Activated CD4-positive, alpha-beta T cell treated with anti-CD3 and anti-CD28 coated beads for 1 hour (primary cell): ENCODE results near the gene ZMYND12.

Experiments
- DNase-seq: peaks from one replicate; pipeline ENCODE4 v3.0.0-alpha.2; 2020

Gene ZMYND12

DNA sequence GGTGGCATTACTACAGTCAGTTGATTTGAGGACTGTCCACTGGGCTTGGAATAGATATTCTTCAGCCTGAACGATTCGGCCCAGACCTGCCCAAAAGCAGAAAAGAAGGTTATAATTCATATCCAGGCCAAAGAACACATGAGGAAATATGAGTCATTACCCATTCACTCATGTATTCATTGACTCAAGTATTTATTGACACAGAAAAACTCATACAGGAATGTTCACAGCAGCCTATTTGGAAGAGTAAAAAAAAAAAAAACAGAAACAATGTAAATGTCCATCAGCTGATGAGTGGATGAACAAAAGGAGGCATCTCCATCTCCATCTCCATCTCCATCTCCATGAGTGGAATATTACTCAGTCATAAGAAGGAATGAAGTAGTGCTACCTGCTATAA, 15.9 kb downstream of the ZMYND12 start:
- DNase-seq, result no peak

DNA sequence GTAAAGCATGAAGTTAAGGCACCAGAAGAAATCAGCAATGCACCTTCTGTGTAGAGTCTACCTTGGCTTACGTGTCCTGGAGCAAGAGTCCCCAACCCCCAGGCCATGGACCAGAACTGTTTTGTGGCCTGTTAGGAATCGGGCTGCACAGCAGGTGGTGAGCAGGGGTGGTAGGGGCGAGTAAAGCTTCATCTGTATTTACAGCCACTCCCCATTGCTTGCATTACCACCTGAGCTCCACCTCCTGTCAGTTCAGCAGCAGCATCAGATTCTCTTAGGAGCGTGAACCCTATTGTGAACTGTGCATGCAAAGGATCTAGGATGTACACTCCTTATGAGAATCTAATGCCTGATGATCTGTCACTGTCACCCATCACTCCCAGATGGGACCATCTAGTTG, 21.5 kb downstream of the ZMYND12 start:
- DNase-seq, result no peak

GRCh38 chr1:42433369-42433768, 22.5 kb downstream of the ZMYND12 start:
- DNase-seq, result no peak

- DNase-seq, result no peak
These were observed 23.1 kb downstream of the ZMYND12 start for GRCh38 chr1:42432714-42433113.

- DNase-seq, result no peak
These were observed 24.3 kb downstream of the ZMYND12 start for GRCh38 chr1:42431514-42431913.

DNA sequence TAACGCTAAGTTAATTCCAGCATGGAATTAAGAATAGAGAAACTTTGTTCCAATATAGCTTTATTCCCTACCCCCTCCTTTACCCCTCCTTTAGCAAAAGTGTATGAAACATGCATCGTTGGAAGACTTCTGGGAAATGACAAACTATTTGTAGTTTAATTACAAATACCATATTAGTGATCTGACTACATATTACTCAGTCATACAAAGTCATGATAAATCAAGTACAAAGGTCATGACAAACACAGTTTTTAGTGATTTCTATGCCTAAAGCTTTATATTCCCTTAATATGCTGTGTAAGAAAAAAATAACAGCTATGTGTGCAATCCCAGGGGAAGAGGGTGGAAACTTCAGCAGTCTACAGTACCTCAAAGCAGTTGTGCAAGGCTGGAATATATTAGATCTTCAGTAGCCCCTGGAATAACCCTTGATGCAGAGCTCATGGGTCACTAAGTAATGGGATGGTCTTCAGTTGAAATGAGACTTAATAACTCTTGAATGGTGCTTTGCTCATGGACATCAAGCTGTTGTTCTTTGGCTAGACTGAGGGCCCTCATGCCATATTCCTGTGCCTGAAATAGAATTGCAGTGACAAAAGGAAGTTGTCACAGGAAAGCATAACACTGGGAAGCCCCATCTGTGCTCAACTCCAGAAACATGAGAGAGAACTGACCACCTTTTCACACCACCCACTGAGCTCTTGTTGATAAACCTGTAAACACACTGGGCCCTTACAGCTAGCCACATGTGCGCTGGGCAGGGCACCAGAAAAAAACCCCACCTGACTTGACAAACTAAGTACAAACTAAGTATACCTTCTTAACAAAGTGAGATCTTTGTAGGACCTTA, 25.3 kb downstream of the ZMYND12 start:
- no peak for DNase-seq

GRCh38 chr1:42429603-42430002, 26.2 kb downstream of the ZMYND12 start:
- DNase-seq, result no peak

DNA sequence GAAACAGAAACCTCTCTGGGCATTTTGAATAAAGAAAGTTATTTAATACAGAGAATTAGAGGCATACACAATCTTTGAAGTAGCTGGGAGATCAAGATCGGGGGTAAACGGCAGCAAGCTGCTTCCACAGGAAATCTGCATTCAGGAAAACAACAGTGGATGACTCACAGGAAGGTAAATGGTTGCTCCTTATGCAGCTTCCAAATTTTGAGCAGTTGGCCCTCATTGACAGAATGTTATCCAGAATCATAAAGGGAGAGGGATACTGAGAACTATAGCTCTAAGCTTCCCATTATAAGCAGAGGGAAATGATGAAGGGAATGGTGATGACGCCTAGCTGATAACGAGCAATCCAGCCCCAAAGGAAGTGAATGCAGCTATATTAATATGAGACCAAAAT, 28.6 kb downstream of the ZMYND12 start:
- DNase-seq, result no peak

GRCh38 chr1:42424201-42424600, 31.6 kb downstream of the ZMYND12 start:
- no peak for DNase-seq

- DNase-seq, result no peak
These were observed 32.1 kb downstream of the ZMYND12 start for GRCh38 chr1:42423681-42424080.

DNA sequence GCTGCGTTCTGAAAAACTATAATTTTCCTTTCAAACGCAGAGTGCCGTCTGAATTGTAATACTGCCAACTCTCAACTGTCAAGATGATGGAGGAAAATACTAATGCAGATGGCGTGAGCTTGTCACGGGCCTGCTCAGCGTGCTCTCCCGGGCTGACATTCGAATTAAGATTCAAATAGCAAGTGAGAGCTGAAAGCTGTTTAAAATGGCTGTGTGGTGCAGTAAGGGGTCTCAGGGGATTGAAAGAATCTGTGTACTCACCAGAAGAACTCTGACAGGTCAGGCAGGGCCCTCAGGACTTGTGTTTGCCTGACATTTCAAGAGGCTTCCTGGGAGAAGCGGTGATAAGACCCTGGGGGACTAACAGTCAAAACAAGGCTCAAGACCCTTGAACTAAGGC, 33.1 kb downstream of the ZMYND12 start:
- no peak for DNase-seq

DNA sequence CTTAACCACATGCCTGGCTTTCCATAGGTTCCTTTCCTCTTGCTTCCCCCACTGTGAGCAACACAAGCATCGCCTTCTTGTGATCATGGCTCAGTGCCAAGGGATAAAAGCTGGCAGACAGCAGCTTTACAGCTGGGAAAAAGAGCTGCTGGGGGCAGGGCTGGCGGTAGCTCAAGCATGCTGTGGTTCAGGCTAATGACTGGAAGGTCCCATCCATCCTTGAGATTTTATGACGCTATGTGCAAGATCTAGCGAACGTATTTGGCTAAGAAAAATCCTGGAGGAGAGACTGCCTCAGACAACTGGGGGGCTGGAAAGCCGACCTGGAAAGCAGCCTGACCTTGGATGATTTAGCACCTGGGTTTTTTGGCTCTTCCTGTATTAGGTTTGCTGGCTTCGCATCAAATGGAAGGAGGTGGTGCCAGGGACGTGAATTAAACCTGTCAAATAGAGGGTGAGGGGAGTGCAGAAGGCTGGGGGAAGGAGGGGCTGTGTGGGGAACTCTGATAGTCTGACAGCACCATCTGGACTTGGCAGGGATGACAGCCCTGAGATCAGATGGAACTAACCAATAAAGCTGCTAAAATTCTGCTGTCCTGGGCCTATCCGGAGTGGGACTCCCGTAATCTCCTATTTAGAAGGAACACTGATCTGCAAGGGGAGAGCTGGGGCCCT, 34.8 kb downstream of the ZMYND12 start:
- DNase-seq, result no peak

DNA sequence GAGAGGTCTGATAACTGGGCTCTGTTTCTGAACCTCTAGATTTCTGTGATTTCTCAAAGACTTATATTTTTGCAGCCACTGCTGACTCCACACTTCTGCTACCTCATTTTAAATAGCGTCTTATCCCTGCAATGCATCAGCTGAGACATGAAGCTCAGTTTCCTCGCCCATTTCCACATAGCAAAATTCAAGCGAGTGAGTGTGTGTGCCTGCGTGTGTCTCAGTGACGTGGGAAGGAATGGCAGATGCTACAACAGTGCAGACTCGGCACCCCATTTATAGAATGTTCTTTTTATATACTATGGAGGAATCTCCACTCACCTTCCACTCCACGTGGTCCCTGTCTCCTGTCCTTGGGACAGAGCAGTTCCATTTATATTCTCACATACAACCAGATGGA, 35.7 kb downstream of the ZMYND12 start:
- DNase-seq, result no peak

DNA sequence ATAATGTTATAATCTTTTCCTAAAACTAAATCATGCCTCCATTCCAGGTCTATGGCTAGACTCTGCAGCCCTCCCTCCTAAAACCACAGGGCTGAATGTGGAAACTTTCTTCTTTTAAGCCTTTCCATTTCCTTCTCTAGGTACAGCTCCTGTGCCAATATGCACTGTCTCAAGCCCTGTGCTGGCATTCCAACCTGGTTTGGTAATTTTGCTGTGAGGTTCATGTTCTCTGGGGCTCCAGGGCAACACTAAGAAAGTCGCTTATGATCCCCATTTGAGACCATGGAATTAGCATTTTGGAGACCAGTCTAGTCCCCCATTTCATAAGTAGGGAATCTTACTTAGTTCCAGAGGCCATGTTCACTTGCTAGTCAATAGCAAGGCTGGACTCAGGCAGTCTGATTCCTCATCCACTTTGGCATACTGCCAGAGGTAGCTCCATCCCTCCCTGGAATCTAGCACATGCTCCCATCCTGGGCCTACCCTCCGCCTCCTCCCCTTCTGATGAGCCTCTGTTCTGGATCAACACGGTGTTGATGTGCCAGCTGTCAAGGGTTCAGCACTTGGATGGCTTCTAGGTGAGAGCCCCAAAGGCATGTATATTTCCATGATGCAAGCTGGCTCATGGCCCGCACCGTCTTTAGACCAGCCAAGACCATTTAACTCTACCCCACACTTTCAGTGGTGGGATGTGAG, 36.5 kb downstream of the ZMYND12 start:
- DNase-seq, result no peak

- DNase-seq, result no peak
These were observed 37.3 kb downstream of the ZMYND12 start for GRCh38 chr1:42418516-42418915.

DNA sequence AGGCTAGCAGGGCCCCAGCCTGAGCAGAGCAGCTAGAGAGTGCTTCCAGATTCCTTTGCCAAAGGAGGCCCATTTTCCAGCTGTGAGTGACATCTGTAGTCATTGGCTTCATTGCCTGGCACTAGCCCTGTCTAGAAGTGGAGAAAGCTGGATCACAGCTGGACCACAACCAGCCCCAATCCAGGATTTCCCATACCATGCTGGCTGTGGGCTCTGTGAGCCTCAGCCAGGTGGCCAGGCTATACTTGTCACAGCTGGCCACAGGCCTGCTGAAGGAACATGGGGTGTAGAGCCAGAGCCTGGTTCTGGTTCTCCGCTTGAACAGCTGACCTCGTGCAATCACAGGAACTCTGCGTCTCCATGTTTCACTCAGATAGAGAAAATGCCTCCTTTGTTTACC, 38.7 kb downstream of the ZMYND12 start:
- no peak for DNase-seq

- DNase-seq, result no peak
These were observed 41.0 kb downstream of the ZMYND12 start for GRCh38 chr1:42414551-42415496.

DNA sequence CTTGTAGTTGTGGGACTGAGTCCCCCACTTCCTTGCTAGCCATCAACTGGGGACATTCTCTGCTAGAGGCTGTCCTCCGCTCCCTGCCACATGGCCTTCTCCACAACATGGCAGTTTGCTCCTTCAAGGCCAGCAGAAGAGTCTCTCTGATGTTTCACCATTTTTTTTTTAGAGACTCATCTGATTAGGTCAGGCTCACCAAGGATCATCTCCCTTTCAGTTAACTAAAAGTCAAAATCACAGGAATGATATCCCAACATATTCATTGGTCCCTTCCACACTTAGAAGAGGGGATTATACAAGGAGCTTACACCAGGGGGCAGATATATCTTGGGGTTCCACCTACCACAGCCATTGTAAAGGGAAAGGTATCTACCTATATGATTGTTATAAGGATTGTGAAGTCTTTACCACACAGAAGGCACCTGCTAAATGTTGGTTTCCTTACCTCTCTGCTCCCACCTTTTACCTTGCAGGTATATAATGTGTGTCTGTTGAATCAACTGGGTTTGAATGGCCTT, 51.9 kb downstream of the ZMYND12 start:
- no peak for DNase-seq

DNA sequence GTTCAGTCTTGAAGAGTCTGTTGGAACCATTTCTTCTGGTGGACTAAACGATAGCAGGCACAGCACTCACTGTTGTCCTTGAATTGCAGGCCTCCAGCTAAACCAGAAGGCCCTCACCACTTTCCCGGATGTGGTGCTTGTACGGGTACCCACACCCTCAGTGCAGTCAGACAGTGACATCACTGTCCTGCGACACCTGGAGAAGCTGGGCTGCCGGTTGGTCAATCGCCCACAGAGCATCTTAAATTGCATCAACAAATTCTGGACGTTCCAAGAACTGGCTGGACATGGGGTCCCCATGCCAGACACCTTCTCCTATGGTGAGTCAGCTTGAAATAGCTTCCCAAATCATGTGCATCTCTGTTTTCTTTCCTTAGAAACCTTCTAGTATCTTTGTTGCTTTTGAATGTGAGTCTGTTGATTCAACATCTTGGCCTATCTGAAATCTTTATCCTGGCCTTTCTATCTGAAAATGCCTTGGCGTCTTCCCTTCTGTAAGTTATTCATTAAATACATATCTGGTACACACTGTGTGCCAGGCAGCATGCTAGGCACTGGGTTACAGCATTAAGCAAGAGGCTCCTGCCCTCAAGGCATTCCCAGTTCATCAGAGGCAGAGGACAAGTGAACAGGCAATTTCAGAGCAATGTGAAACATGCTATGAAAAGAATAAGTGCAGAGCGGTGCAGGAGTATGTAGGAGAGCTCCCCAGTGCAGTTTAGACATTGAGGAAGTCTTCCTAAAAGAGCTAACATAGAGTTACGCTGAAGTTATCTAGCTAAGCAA, 56.3 kb downstream of the ZMYND12 start:
- no peak for DNase-seq

- no peak for DNase-seq
These were observed 62.6 kb downstream of the ZMYND12 start for GRCh38 chr1:42392967-42393848.

DNA sequence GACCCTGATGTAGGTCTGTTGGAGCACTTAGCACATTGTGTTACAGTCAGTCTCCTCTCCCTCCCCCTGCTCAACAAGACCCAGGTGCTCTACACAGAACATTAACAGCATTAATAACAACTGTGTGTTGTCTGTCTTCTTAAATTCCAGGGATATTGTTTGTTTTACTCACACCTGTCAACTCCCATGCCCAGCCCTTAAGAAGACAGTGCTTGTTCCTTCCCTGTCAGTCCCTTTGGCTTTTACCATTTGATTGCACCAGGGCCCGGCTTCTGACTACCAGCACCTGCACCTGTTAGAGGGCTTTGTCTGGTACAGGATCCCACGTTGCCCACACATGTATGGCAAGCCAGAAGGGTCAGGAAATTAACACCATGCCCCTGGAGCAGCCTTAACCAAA, 63.6 kb downstream of the ZMYND12 start:
- no peak for DNase-seq
